IMR-90 (cell line): Measurements from ENCODE around the gene CRYGA.

Source experiments
- BHLHE40 ChIP-seq: fragments of 150-350 bp; IDR thresholded peaks from 2 replicates; pipeline ENCODE4 v1.6.1; 2016; ENCODE audit warnings: mild to moderate bottlenecking, low read depth, low read length
- CEBPB ChIP-seq: IDR thresholded peaks from 2 replicates; pipeline ENCODE4 v1.6.1; 2012; ENCODE audit warnings: low read depth, low read length, improper control_type of control experiment
- CHD1 ChIP-seq: IDR thresholded peaks from 2 replicates; pipeline ENCODE4 v1.6.1; 2012; ENCODE audit warnings: low read depth, low read length, improper control_type of control experiment
- FOS ChIP-seq: fragments of 150-350 bp; IDR thresholded peaks from 2 replicates; pipeline ENCODE4 v1.6.1; 2016; ENCODE audit warnings: low read depth, low read length
- MAFK ChIP-seq: IDR thresholded peaks from 2 replicates; pipeline ENCODE4 v1.6.1; 2012; ENCODE audit warnings: low read depth, low read length, improper control_type of control experiment
- MAZ ChIP-seq: IDR thresholded peaks from 2 replicates; pipeline ENCODE4 v1.6.1; 2012; ENCODE audit warnings: low read depth, mild to moderate bottlenecking, low read length, improper control_type of control experiment, moderate library complexity, borderline replicate concordance
- MXI1 ChIP-seq: IDR thresholded peaks from 2 replicates; pipeline ENCODE4 v1.6.1; 2012; ENCODE audit warnings: low read depth, mild to moderate bottlenecking, low read length, moderate library complexity, borderline replicate concordance
- POLR2A ChIP-seq: IDR thresholded peaks from 2 replicates; pipeline ENCODE4 v1.6.1; 2012; ENCODE audit warnings: mild to moderate bottlenecking, low read depth, low read length
- RAD21 ChIP-seq: IDR thresholded peaks from 2 replicates; pipeline ENCODE4 v1.6.1; 2012; ENCODE audit warnings: low read length, improper control_type of control experiment
- RCOR1 ChIP-seq: IDR thresholded peaks from 2 replicates; pipeline ENCODE4 v1.6.1; 2012; ENCODE audit warnings: mild to moderate bottlenecking, low read length, improper control_type of control experiment; ENCODE audit not compliant: insufficient replicate concordance
- SMC3 ChIP-seq: fragments of 150-350 bp; IDR thresholded peaks from 2 replicates; pipeline ENCODE4 v1.6.1; 2016; ENCODE audit warnings: low read depth, mild to moderate bottlenecking, antibody characterized with exemption, low read length, moderate library complexity
- TF ChIP-seq, protein P1 (sequence below): conservative IDR thresholded peaks from 2 replicates; pipeline ENCODE4 v1.5.1; 2012; ENCODE audit warnings: mild to moderate bottlenecking, low read depth, low read length, improper control_type of control experiment
- TF ChIP-seq, protein P2 (sequence below): fragments of 150-350 bp; IDR thresholded peaks from 2 replicates; pipeline ENCODE4 v1.6.1; 2016; ENCODE audit warnings: low read depth, mild to moderate bottlenecking, low read length, moderate library complexity, borderline replicate concordance

DNA sequence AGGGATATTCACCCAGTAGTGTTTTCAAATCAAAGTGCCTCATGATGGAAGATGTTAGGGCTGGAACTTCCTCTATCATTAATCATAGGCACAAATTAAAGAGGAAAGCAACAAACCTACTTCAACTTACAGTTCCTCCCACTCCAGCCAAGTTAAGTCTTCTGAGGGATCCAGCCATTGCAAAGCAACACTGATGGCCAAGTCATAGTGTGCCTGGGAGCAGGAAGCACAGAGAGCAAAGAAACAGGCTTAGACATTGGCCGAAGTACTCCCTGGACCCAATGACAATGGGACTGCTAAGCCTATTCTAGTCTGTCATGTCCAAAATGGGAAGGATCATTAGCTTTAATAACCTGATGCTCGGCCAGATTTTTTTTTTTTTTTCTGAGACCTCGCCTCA, 19.4 kb upstream of the CRYGA start:
- TF ChIP-seq MXI1 = no peak
- no peak for TF ChIP-seq POLR2A
- TF ChIP-seq, protein P1, sequence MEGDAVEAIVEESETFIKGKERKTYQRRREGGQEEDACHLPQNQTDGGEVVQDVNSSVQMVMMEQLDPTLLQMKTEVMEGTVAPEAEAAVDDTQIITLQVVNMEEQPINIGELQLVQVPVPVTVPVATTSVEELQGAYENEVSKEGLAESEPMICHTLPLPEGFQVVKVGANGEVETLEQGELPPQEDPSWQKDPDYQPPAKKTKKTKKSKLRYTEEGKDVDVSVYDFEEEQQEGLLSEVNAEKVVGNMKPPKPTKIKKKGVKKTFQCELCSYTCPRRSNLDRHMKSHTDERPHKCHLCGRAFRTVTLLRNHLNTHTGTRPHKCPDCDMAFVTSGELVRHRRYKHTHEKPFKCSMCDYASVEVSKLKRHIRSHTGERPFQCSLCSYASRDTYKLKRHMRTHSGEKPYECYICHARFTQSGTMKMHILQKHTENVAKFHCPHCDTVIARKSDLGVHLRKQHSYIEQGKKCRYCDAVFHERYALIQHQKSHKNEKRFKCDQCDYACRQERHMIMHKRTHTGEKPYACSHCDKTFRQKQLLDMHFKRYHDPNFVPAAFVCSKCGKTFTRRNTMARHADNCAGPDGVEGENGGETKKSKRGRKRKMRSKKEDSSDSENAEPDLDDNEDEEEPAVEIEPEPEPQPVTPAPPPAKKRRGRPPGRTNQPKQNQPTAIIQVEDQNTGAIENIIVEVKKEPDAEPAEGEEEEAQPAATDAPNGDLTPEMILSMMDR = no peak
- no peak for TF ChIP-seq CHD1
- TF ChIP-seq MAFK = no peak
- no peak for TF ChIP-seq SMC3
- TF ChIP-seq, protein P2, sequence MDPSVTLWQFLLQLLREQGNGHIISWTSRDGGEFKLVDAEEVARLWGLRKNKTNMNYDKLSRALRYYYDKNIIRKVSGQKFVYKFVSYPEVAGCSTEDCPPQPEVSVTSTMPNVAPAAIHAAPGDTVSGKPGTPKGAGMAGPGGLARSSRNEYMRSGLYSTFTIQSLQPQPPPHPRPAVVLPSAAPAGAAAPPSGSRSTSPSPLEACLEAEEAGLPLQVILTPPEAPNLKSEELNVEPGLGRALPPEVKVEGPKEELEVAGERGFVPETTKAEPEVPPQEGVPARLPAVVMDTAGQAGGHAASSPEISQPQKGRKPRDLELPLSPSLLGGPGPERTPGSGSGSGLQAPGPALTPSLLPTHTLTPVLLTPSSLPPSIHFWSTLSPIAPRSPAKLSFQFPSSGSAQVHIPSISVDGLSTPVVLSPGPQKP = no peak
- TF ChIP-seq RCOR1 = no peak
- no peak for TF ChIP-seq FOS
- no peak for TF ChIP-seq BHLHE40
- TF ChIP-seq RAD21 = no peak
- no peak for TF ChIP-seq MAZ
- no peak for TF ChIP-seq CEBPB
